Stimulated activated CD8-positive, alpha-beta memory T cell treated with anti-CD3 and anti-CD28 coated beads, Interleukin-12 subunit alpha, Interleukin-12 subunit beta, amount 100 ng/mL, for 4 hours (primary cell): ENCODE results near the gene ZFHX3.

Experiments
- DNase-seq: peaks from one replicate; pipeline ENCODE4 v3.0.0-alpha.2; 2020; ENCODE audit warnings: low read depth

ZFHX3 gene

DNA sequence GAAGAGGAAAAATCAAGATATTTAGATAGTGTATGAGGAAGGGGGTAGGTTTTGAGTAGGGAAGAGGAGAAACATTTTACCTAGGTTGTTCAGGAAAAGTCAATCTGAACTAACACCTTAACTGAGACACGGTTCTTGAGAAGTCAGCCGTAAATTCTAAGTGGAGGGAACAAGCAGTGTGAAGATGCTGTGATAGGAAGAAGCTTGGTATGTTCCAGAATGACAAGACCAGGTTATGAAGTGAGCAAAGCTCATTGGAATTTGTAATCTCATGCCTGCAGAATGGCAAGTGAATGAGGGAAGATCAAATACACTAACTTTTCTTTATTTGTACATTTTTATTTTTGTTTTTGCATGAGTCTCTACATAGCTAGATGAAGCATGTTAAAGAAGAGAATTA lies 307.6 kb downstream of the ZFHX3 start:
- no peak for DNase-seq

- no peak for DNase-seq
Observed at GRCh38 chr16:72739577-72739976, 308.4 kb downstream of the ZFHX3 start.

DNA sequence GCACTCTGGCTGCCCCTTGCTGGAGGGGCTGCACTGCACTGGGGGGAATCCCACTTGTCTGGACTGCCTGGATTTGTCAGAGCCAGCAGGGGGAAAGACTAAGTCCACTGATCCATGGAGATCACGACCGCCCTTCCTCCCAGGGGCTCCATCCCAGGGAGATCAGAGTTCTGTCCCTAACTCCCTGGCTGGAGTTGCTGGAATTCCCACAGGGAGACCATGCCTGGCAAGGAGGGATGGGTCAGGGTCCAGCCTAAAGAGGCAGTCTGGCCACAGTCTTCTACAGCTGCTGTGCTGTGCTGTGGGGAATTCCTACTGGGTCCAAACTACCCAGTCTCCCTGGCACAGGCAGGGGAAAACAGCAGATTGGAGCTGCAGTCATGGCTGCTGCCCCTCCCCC lies 311.9 kb downstream of the ZFHX3 start:
- DNase-seq: no peak
